HG03469 (cell line): ENCODE results near the gene IER5L.

Source experiments
- ATAC-seq: cut with Tn5 transposase; IDR thresholded peaks from one replicate; pipeline ENCODE4 v1.9.1; 2021; ENCODE audit warnings: mild to moderate bottlenecking, moderate library complexity, moderate number of reproducible peaks; ENCODE audit not compliant: unreplicated experiment

Gene IER5L

DNA sequence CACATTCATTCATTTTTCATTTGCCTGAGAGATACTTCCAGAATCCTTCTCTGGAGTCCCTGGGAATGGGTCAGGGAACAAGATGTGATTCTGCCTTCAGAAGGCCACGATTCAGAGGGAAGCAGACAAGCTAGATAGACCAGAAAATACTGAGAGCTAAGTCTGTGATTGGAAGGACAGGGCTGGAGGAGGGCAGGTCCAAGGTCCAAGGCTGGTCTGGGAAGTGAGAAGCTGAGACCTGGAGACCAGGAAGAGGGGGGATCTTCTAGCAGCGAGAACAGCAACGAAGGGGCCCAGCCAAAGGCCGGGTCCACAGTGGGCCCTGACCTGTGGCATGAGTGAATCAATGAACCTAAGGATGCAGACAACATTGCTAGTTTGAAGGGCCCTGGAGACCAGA, 4.1 kb upstream of the IER5L start:
- no peak for ATAC-seq

DNA sequence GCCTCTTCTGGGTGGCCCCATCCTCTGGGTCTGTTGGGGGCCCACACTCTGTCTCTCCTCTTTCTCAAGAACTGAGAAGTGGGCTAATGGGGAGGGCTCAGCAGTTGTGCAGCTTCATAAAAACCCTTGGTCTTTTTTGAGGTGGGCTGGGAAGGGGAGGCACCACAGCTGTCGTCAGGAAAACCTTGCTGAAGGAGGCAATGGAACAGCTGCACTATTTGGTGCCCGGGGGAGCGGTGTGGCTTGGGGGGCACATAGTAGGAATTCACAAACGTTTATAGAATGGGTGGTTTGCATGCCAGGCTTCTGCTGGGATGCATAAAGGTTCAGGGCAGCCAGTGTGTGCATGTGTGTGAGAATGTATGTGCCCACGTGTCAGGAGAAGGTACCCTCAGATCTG, 3.2 kb upstream of the IER5L start:
- no peak for ATAC-seq

DNA sequence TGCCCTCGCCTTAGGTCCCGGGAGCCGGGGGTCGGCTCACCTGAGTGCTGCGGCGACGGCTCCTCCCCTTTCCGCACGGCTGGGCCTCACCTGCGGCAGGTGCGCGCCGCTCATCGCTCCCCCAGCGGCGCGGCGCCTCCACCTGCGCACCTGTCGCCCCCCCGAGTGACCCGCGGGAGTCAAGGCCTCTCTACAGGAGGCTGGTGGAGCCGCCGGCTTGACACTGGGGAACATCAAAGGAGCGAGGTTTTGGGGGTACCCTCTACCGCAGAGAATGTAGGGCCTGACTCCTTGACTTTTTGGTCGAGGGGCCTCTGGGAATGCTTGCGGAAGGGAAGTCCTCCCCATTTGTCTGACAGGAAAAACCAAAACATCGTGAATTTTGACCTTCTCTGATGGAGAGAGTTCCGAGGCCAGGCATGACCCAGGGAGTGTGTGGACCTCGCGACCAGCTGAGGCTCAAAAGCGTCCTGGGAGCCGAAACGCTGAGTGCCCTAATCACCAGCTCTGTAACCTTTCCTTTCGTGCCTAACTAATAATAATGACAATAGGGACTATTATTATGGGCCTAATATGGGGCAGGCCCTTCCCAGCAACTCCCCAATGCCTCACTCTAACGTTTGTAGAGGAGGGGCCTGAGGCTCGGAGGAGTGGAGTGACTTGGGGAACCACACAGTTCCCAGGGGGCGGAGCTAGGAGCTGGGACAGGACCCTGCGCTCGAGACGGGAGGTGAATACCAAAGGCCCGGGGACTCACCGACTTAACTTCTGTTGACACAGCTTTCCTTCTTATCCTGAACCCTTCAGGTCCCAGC, 714 bp upstream of the IER5L start:
- ATAC-seq = no peak

DNA sequence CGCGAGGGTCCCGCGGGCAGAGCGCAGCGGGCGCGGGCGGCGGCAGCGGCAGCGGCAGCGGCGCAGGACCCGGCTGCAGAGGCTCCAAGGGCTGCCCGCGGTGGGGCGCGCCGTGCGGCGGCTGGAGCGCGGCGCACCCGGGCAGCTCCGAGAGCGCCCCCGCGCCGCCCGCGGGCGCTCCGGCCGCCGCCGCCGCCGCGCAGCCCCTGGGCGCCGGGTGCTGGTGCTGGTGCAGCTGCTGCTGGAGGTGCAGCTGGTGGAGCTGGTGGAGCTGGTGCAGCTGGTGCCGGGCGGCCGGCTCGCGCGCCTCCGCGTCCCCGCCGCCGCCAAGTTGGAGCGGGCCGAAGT, 644 bp downstream of the IER5L start:
- no peak for ATAC-seq

DNA sequence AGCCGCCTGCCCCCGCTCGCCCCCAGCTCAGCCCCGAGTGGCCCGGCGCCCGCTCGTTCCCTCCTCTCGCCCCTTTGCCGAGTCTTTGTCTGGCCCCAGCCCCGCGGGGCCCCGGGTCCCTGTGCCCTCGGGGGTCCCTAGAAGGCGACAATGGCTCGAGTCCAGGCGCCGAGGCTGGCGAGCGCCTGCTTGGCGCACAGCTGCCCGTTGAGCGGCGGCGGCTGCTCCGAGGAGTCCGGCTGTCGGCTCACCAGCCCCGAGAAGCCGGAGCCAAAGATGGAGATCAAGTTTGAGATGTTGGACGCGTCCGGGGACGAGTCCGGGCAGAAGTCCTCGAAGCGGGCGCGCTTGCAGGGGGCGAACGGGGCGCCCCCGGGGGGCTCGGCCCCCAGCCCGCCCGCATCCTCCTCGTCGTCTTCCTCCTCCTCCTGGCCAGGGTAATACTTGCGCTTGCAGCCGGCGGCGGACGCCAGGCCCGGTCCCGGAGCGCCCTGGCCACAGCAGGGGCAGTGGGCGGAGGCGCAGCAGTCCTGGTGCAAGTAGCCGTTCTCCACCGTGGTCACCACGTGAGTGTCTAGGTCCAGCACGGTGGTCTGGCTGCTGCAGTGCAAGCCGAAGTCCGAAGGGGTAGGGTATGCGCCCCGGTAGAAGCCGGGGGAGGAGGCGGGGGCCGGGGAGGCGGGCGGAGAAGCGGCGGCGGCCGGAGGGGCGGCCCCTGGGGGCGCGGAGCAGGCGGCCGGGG, 1.2 kb downstream of the IER5L start:
- ATAC-seq = no peak

DNA sequence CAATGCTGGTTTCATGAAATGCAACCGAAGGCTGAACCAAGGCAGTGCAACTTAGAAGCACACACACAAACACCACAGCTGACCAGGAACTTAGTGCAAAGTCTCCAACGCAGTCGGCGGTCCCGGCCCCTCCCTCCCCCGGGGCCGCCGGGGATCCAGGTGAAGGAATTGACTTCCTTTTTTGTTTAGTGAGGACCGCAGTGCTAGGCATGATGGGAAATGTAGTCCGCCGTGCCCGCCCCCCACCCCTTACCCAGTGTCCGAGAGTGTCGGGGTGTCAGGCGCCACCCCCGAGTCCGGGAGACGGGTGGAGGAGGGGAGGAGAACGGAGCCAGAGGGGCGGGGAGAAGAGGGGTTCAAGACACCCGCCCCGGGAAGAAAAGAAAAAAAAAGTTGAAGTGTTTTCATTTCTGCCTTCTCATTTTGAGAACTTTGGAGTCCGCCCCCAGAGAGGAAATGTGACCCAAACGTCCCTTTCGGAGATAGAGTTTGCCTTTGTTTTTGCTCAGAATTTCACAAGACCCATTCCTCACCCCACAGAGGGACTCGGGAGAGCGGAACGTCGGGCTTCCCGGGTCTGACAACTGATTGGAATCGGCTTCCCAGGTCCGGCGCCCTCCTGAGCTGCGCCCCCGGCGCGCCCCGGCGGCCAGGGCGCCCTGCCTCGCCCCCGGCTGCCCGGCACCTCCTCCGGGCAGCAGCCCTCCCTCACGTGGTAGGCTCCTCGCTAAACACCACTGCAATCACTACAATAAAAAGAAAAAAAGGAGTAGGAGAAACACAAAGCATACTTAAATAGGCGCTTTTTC, 2.0 kb downstream of the IER5L start:
- ATAC-seq = no peak

DNA sequence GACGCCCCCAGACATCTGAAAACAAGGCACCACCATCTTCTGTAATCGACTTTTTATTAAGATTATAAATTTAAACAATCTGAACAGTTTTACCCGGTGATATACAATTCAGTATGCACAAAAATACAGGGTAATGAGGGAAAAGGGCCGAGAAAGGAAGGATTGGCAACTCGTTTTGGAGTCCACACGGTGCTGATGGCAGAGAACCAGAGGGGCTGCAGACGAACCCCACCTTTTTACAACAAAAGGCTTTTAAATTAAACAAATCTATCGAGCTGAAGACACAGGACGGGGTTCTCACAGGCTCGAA, 2.6 kb downstream of the IER5L start:
- no peak for ATAC-seq

DNA sequence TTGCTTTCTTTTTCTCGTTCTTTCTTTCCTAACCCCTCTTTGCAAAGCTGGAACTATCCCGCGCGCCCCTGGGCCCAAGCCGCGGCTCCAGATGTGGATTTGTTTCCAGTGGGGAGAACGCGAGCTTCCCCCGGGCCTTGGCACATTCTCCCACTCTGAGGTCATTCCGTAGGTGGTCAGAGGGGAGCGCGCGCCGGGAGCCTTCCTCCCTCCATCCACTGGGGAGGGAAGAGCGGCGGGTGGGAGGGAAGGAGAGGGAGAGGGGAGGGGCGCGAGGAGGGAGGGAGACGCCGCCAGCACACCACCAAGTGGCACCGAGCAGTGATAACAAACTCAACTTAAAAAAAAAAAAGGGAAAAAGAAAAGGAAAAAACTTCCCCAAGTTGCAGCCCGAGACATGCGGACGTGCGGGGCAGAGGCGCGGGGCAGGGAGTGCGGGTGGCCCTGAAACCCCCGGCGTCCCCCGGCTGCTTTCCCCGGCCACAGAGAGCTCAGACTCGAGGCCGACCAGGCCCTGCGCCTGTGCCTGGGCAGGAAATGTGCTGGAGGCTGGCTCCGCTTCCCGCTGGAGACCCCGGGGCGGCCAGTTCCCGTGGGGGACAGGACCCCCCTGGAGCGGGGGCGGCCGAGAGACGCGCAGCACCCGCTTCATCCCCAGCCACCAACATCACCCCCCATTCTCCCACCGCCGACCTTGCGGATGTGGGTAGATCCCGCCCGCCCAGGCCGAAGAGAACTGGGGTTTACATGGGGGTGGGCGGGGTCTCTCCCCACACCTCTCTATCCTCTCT, 3.1 kb downstream of the IER5L start:
- no peak for ATAC-seq

DNA sequence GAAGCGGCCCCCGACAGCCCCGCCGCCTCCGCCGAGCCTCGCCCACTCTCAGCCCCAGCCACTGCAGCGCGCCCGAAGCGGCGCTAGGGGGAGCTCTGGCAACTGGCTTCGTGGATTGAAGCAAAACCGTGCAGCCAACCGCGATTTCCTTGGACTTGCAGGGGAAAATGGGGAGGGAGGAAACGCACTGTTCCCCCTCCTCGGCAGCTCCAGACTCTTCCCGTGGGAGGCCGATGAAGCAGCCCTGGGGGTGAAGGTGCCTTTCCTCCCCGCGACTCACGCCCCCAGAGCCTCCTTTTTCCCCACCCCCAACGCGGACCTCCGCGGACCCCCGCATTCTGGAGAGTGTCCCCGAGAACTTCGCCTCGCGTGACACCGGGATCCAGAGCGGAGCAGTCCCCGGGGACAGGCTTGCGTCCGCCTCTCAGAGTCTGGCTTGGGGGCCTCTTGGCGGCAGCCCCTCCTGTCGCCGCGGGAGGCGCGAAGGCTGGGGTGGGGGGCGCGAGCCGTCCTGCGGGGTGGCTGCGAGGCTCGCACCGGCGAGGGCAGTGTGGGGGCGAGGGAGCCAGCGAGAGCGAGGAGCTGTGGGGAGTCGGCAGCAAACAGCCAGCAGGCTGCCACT, 3.8 kb downstream of the IER5L start:
- no peak for ATAC-seq

DNA sequence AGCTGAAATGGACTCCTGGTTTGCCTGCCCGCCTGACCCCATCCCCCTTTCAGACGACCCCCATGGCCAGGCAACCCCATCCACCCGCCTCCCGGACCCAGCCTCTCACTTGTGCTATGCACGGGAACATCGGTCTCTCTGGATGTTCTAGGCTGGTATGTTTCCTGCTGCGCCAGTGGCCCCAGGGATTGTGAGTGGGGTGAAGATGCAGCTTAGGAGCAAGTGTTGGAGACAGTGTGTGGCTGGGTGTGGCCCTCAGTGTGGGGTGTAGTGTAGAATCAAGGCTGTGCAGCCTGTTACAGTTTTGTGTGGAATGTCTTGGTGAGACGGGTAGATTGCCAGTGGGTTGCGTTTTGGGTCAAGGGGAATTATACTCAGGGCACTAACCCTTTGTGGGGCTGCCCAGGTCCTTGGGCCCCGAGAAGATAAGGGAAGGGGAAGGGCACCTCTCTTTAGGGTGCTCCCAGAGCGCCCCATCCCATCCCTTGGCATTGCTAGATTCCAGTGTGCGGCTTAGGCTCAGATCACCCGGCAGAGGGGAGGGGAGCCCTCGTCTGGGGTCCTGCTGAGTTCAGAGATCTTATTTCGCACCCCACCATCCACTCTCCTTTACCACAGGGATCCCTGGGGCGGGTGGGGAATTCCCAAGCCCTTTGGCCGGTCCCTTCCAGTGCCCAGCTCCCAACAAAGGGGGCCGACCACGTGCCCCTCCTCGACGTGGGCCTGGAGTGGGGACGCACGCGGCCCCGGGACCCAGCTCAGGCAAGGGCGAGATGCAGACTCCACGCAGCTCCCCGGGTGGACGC, 4.6 kb downstream of the IER5L start:
- ATAC-seq = no peak

DNA sequence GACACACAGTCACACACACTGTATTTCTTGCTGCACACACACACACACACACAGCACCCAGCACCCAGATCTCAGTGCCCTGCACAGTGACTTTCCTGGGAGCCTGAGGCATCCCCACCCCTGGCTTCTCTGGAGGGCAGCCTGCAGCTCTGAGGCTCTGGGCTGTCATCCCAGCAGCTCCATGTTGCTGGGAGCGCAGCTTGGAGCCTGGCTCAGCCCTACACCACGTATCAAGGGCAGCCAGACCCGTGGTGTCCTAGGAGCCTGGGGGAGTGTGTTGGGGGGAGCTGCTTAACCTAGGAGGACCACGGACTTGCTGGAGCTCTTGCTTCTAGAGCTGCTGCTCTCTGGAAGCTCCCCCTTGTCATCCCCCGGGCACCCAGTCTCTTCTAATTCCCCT, 5.2 kb downstream of the IER5L start:
- ATAC-seq = no peak

DNA sequence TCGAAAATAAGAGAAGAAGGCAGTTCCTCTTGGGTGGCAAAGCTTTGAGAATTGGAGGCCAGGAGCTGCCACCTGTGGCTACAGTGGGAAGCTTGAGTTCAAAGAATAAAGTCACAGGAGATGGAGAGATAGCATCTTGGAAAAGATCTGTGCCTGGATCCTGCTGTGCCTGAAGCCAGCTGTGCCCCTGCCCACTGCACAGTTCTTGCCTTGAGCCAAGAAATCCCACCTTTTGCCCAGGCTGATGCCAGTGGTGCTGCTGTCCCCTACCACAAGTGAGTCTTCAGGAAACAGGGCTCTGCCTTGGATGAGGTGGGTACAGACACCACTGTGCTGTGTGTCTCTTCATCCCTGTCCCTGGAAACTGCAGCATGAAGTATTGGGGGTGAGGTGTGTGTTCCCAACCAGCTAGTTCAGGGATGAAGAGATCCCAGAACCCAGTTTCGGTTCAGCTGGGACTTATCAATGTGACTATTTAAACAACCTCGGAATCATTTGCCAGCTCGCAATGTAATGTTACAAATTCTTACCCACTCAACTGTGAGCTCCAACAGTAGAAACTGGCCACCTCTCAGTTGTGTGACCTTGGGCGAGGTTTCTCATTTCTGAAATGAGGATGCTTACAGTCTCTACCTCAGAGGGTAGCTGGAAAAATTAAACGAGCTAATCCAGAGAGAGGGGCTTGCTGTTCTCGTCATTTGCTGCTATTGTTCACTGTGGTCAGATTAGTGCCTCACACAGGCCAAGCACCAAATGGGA, 5.9 kb downstream of the IER5L start:
- no peak for ATAC-seq

DNA sequence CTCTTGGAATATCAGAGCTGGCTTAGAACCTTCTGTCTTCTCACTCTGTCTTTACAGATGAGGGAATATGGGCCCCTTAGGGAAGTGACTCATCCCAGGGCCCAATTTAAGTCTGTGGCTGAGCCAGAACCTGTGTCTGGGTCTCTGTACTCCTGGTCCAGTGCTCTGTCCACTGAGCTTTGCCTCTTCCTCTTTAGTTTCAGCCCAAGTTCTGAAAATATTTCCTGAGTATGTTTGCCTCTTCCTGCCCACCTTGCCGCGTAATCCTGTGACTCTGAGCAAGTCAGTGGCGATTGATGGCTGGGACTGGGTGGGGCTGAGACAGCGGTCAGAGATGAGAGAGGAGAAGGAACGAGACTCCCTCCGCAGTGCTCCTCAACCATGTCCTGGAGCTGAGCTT, 7.8 kb downstream of the IER5L start:
- ATAC-seq = no peak

DNA sequence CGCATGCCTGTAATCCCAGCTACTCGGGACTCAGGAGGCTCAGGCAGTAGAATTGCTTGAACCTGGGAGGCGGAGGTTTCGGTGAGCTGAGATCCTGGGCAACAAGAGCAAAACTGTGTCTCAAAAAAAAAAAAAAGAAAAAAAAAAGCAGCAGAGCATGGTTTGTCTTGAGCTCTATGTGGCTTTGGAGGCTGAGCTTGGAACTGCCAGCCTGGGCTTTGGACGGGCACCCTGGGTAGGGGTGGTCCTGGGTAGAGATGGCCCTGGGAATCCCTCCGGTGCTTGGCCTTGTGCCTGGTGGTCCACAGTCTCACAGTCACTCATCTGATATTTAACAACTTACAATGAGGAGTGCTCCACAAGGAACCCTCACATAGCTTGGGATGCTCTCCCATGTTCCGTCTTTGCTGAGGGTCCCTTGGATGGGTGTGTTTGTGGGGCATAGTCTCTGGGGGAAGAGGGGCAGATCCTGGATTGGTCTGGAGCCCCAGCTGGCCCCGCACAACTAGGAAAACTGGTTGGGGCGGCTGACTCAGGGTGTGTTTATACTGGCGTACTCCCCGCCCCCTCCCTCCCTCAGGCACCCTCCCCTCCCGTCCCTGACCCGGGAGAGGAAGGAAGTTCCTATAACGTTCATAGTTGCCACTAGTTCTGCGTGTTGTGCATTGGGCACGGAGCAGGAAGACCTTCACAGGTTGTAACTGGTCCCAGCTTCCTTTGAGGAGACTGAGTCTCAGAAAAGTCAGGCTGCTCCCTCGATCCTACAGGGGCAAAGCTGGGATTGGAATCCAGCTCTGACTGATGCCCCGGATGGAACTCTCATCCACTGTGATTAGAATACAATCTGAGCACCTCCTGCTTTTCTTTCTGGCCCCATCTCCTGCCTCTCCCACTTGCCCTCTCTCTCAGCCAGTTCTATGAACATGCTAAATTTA, 11.2 kb downstream of the IER5L start:
- no peak for ATAC-seq

DNA sequence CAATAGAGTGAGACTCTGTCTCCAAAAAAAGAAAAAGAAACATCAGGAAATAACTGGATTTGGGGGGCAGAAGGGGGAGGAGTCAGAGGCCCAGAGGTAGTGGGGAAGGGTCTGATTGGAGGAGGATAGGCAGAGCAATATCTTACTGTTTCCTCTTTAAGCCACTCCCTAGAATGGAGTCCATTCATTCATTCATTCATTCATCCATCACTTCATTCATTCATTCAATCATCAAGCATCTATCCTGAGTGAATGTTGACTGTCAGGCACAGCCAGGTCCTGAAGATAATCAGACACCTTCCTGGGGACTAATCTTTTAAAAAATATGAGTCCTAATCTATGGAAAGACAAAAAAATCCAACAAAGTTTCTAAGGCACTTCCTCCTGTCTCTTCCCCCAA, 12.9 kb downstream of the IER5L start:
- ATAC-seq = no peak

DNA sequence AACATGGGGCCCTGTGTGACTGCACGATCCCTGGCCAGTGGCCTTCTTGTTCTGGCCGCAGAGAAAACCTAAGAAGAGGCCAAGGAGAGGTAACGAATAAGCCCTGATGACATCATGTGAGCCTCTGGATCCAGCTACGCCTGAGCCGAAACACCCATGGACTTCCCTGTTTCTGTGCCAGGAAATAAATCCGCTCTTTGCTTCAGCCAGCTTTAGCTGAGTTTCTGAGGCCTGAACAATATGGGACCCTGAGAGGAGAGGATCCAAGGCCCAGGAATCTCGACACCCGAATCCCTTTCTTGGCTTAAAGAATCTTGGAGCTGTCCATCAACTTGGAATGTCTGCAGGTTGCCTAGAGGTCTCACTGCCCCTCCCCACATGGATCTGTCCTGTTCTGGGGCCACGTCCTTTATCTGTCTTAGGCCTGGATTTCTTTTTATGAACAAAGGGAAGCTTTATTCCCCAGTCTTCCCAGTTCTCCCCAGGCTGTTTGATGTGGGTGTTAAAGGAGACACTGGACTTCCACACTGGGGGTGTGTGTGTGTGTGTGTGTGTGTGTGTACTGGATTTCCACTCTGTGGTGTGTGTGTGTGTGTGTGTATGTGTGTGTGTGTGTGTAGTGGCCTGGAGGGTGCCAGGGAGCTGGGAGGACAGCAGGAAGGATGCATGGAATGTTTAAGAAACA, 13.7 kb downstream of the IER5L start:
- no peak for ATAC-seq

DNA sequence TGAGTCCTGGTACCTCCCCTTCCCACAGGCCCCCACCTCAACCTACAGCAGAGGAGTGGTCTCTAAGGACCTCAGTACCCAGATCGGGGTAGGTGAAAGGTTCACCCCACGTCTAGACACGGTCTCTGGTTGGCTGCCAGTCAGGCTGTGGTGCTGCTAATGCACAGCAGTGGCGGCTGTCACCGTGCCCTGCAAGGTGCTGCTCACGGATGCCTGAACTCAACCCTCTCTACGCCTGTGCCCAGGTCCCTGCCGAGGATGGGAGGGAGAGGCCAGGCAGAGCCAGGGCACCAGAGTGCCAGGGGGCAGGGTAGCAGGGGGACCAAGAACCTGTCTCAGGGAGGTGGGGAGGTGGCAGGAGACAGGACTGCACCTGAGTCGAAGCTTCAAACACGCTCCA, 14.3 kb downstream of the IER5L start:
- no peak for ATAC-seq
